HG03439 (cell line): ENCODE measurements around the gene DENND1A.
"Not testable (repeated sequence)": the region's sequence is repeated elsewhere in the genome, so short reads cannot be mapped to it uniquely, and the experiment has no call there.

ENCODE experiments used
- ATAC-seq: cut with Tn5 transposase; IDR thresholded peaks from one replicate; pipeline ENCODE4 v1.9.1; 2021; ENCODE audit warnings: mild to moderate bottlenecking, moderate library complexity; ENCODE audit not compliant: unreplicated experiment

DENND1A gene

DNA sequence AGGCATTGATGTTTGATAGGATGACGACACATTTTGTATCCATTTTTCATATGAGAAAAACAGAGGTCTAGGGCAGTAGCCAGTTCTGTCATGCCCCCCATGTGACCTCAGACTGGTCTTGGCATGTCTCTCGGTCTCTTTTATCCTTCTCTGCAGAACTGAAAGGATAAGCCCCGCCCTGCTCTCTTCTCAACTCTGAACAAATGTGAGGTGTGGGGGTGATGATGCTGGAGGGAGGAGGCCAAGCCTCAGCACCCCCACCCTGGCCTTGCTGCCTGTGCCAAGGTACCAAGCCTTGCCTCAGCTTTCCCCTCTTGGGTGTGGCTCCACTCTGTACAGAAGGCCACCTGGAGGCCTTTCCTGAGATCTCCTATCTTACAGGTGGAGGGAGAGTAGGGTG lies 593.5 kb downstream of the DENND1A start:
- ATAC-seq, result no peak

DNA sequence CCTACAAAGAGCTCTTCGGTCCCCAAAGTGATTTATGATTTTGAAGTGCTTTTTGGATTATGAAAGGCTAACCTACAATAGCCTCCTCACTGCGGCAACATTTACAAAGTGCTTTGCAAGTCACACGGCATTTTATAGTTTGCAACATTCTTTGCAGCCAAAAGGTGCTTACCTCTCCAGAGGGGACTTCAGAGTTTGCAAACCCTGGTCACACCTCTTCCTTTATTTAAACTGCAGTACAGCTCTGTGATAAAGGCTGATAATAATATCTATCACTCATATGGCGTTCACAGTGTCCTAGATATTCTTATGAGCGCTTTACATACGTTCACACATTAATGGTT lies 594.0 kb downstream of the DENND1A start:
- ATAC-seq, result no peak

DNA sequence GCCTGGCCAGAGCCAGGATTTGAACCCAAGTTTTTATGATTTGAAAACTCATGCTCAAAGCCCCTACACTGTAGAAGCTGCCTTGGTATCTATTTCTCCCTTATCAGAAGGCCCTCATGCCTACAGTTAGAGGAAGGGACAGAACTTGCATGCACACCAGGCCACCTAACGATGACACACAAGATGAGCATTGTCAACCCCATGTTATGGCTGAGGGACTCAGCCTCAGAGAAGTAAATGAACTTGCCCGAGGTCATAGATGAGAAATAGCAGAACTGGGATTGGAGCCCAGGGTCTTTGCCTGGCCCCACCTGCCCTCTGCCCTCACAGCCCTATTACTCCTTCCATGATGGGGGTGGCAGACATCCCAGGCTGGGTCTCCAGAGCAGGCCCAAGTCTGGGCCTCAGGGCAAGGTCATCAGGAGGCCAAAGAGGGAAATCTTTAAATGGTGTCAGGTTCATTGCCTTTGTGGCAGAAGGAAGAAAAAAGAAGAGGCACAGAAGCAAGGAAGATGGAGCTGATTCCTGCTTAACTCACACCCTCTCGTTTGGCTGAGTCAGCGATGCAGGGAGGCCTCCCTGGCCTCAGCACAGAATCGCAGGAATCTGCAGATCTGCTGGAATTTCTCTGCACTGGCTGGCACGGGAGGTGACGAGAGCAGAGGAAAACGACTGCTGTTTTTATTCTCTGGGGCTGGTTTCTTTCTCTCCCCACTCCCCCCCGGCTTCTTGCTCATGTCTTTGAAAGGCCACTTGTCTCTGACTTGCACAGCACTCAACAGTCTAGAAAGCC lies 594.5 kb downstream of the DENND1A start:
- no peak for ATAC-seq

DNA sequence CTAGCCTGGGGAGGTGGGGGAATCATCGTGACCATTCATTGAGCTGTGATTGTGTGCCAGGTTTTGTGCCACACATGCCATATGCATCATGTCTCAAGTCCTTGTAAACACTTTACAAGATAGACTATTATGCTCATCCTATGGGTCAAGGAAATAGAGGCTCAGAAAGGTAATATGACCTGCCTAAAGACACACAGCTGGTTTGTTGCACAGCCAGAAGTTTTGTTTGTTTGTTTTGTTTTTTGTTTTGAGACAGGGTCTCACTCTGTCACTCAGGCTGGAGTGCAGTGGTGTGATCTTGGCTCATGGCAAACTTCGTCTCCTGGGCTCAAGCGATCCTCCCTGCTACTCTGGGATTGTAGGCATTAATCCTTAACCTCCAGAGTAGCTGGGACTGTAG lies 595.3 kb downstream of the DENND1A start:
- no peak for ATAC-seq

DNA sequence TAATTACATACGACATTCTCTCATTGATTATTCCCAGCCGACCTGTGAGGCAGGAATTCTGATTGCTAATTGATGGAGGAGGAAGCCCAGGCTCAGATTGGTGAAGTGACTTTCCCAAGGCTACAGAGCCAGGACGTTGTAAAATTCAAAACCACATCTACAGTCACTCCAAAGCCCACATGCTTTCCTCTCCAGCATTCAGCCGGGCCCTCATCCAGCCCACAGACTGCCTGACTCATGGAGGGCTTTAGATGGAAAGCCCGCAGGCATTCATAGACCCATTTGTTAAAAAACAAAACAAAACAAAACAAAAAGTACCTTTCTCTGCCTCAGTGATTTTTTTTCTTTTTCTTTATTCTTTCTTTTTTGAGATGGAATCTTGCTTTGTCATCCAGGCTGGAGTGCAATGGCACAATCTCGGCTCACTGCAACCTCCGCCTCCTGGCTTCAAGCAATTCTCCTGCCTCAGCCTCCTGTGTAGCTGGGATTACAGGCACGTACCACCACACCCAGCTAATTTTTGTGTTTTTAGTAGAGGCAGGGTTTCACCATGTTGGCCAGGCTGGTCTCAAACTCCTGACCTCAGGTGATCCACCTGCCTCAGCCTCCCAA lies 596.8 kb downstream of the DENND1A start:
- not testable (repeated sequence) for ATAC-seq

DNA sequence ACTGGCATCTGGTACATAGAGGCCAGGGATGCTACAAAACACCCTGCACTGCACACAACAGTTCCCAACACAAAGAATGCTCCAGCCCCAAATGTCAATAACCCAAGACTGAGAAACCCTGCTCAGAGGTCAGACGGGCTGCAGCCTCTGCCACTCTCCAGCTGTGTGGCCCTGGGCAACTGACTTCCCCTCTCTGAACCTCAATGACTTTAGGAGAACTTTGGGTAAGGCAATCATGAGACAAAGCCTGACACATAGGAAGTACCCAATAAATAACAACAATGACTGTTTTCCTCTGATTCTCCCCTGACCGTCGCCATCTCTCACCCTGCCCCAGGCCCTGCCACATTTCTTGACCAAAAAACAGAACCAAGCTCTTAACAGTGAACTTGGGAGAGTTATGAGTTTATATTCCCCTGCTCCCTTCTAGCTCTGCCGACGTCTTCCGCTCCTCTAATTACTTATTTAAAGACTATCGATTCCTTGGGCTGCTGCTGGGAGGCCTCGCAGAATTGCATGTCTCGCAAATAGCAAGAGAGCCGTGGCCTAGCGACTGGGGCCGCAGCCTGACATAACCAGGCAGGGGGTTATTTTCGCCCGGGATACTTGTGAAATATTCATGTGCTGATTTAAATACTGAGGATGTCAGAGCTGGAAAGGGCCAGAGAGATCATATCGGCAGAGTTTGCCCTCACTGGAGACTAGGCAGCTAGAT lies 598.4 kb downstream of the DENND1A start:
- no peak for ATAC-seq
